Measurements from ENCODE around the gene SCMH1.
"Not testable (repeated sequence)": the region's sequence is repeated elsewhere in the genome, so short reads cannot be mapped to it uniquely, and the experiment has no call there.

SCMH1 gene

DNA sequence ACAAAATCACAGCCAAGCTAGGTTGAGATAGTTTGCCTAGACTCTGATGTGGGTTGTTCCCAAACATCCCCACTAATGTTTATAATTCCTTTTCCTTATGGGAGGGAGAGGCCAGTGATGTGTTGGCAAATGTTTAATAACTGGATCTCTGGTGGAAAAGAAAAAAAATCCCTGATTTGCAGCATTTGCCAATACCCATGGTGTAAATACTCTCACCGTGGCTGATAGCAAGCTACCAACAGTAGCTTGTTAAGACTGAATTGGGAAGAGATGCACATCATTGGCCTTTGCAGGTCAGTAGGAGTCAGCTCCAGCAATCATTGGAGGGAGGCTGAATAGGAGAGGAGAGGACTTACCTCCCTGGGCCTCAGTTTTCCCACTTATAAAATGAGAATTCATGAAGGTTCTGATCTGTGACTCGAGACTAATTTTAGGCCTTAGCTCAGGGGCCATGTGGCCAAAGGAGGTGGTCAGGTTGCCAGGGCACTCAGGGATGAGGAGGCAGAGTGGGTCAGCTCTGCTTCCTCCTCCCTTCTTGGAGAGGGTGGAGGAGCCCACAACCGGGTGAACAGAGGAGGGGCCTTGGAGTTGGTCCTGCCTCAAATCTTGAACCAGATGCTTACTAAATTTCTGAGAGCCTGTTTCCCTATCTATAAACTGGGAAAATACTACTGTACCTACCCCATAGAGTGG lies 20.0 kb upstream of the SCMH1 start:
- TF ChIP-seq Cebpa-rat (IDR thresholded peaks at IDR 0.05): no peak
- Histone ChIP-seq H3K27ac (no peak overlapping the region), H3K4me2 (no peak overlapping the region), H3K9me3 (replicated peaks in 1 of 11) (peaks cover 0 to 20% (median 12%) of the 10 kb centered on the region in 11 experiments; a peak in 13 of 22 replicates), H3K36me3 (no peaks in the 10 kb centered on the region), H3K27me3 (no peaks in the 10 kb centered on the region), H3K4me1 (peaks cover 0 to 7% (median 0%) of the 10 kb centered on the region in 10 experiments; a peak in 2 of 20 replicates), H3K9ac (no peak overlapping the region), H3K4me3 (no peak overlapping the region), H4K20me1 (no peaks in the 10 kb centered on the region)

DNA sequence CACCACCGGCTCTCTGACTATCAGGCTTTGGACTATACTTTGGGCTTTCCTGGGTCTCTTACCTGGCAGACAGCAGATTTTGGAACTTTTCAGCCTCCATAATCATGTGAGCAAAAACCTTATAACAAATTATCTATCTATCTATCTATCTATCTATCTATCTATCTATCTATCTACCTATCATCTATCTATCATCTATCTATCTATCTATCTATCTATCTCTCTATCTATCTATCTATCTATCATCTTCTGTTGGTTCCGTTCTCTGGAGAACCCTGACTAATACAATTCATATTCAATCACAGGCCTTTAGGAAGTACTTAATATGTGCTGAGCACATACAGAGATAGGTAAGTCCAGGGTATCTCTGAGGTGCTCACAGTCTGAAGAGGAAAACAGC lies 18.7 kb upstream of the SCMH1 start:
- H3K4me3 ChIP-seq: no peak overlapping the region
- H3K9ac ChIP-seq: no peak overlapping the region
- no peaks in the 10 kb centered on the region for H3K27me3 ChIP-seq
- H3K4me2 ChIP-seq: no peak overlapping the region
- TF ChIP-seq Cebpa-rat (IDR thresholded peaks at IDR 0.05): no peak
- peaks cover 0 to 7% (median 0%) of the 10 kb centered on the region in 10 experiments; a peak in 2 of 20 replicates for H3K4me1 ChIP-seq
- H4K20me1 ChIP-seq: no peaks in the 10 kb centered on the region
- no peaks in the 10 kb centered on the region; a peak in 1 of 22 replicates for H3K36me3 ChIP-seq
- H3K27ac ChIP-seq: no peak overlapping the region
- peaks cover 2 to 32% (median 24%) of the 10 kb centered on the region in 11 experiments; a peak in 21 of 22 replicates for H3K9me3 ChIP-seq (replicated peaks in 1 of 11)

DNA sequence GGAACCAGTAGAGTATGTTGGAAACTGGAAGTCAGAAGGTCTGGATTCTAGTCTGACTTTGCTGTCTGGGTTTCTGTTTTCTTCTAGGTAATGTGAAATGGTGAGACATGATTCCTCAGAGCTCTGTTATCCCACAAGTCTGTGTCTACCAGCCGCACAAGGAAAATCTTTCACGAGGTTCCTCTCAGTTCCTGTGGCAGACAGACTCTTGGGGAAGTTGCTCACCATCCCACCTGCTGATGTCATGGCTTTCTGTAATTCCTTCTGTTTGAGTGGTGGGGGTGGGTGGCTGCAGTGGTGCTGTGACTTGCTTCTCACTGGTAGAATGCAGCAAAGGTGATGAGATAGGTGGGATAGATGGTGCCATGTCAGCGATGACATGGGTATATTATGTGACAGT lies 17.1 kb upstream of the SCMH1 start:
- H3K9me3 ChIP-seq (replicated peaks in 1 of 11): peaks cover 17 to 47% (median 38%) of the 10 kb centered on the region in 11 experiments
- H3K36me3 ChIP-seq: no peaks in the 10 kb centered on the region; a peak in 1 of 22 replicates
- H3K27ac ChIP-seq: no peak overlapping the region
- no peak overlapping the region for H3K9ac ChIP-seq
- H3K4me1 ChIP-seq: peaks cover 0 to 7% (median 0%) of the 10 kb centered on the region in 10 experiments; a peak in 2 of 20 replicates
- H4K20me1 ChIP-seq: no peaks in the 10 kb centered on the region
- H3K4me2 ChIP-seq: peak overlapping the region in 2 of 11 experiments; percentile 12 to 53; a peak in 3 of 22 replicates
- H3K4me3 ChIP-seq: no peak overlapping the region
- no peak for TF ChIP-seq Cebpa-rat (IDR thresholded peaks at IDR 0.05)
- no peaks in the 10 kb centered on the region for H3K27me3 ChIP-seq

DNA sequence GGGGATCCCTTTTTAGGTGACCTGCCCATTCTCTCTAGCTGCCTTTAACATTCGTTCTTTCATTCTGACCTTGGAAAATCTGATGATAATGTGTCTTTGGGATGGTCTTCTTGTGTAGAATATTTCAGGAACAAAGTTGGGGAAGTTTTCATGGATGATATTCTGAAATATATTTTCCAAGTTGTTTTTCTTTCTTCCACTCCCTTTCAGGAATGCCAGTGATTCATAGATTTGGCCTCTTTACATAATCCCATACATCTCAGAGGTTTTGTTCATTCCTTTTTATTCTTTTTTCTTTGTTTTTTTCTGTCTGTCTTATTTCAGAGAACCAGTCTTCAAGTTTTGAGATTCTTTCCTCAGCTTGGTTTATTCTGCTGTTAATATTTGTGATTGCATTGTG lies 13.9 kb upstream of the SCMH1 start:
- Histone ChIP-seq H3K4me2 (no peak overlapping the region), H3K9me3 (replicated peaks in 1 of 11) (peaks cover 44 to 78% (median 70%) of the 10 kb centered on the region in 11 experiments), H3K27me3 (no peaks in the 10 kb centered on the region), H3K4me1 (peaks cover 0 to 7% (median 0%) of the 10 kb centered on the region in 10 experiments; a peak in 2 of 20 replicates), H3K9ac (no peak overlapping the region), H3K4me3 (no peak overlapping the region), H3K27ac (no peak overlapping the region), H3K36me3 (no peaks in the 10 kb centered on the region; a peak in 1 of 22 replicates), H4K20me1 (no peaks in the 10 kb centered on the region)
- no peak for TF ChIP-seq Cebpa-rat (IDR thresholded peaks at IDR 0.05)

DNA sequence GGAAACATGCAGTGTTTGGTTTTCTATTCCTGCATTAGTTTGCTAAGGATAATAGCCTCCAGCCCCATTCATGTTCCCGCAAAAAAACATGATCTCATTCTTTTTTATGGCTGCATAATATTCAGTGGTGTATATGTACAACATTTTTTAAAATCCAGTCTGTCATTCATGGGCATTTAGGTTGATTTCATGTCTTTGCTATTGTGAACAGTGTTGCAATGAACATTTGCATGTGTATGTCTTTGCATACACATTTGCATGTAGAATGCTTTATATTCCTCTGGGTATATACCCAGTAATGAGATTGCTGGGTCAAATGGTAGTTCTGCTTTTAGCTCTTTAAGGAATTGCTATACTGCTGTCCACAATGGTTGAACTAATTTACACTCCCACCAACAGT lies 9.0 kb upstream of the SCMH1 start:
- Histone ChIP-seq H3K4me1 (peaks cover 8 to 23% (median 12%) of the 10 kb centered on the region in 10 experiments), H3K9me3 (replicated peaks in 1 of 11) (peaks cover 31 to 58% (median 51%) of the 10 kb centered on the region in 11 experiments)
- not testable (repeated sequence) for H3K4me2 ChIP-seq, H3K27me3 ChIP-seq, H4K20me1 ChIP-seq, H3K4me3 ChIP-seq, H3K9ac ChIP-seq, H3K36me3 ChIP-seq, H3K27ac ChIP-seq

DNA sequence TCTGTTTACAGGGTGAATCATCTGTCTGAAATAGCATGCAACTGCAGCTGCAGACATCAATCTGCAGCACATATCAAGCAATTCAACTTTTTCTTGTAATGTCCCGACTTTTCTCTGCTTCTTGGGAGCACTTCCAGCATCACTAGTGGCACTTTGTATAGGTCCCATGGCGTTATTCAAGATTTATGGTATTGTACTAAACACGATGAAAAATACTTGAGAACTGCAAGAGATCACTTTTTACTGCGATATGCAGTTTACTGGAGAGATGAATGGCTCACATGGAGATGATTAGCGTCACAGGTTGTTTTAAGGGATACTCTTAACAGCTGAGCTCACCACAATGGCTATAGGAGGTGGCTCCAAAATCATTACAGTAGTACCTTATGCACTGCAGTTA lies 7.2 kb upstream of the SCMH1 start:
- TF ChIP-seq Cebpa-rat (IDR thresholded peaks at IDR 0.05): no peak
- H3K4me1 ChIP-seq: peaks cover 19 to 41% (median 30%) of the 10 kb centered on the region in 10 experiments
- H3K27me3 ChIP-seq: no peaks in the 10 kb centered on the region
- H3K27ac ChIP-seq: no peak overlapping the region
- no peaks in the 10 kb centered on the region for H4K20me1 ChIP-seq
- no peak overlapping the region for H3K4me3 ChIP-seq
- H3K9me3 ChIP-seq (replicated peaks in 1 of 11): peaks cover 15 to 42% (median 34%) of the 10 kb centered on the region in 11 experiments
- no peaks in the 10 kb centered on the region for H3K36me3 ChIP-seq
- no peak overlapping the region for H3K9ac ChIP-seq
- peak overlapping the region in 2 of 11 experiments; percentile 27 to 33; a peak in 2 of 22 replicates for H3K4me2 ChIP-seq

DNA sequence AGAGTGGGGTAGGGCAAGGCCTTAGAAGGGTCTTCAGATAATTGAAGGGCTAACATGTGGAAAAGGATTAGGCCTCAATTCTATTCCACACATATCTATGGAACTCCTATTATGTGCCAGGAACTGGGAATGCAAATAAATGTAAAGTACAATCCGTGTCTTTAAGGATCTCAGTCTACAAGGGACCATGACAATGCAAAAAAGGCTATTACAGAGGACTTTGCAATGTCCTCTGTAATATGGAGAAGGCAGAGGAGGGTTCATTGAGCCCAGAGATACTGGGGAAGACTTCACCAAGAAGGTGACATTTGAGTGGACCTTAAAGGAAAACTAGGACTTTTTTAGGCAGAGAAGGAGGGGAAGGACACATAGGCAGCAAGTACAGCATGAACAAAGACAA lies 4.5 kb upstream of the SCMH1 start:
- H3K27ac ChIP-seq: peak overlapping the region in 4 of 11 experiments; percentile 22 to 57 (median 27); a peak in 4 of 22 replicates
- H3K9me3 ChIP-seq (replicated peaks in 1 of 11): peaks cover 0 to 14% (median 9%) of the 10 kb centered on the region in 11 experiments; a peak in 18 of 22 replicates
- H3K4me1 ChIP-seq: peaks cover 33 to 61% (median 49%) of the 10 kb centered on the region in 10 experiments
- peak overlapping the region; percentile 62 to 92 (median 80); a peak in 21 of 22 replicates for H3K4me2 ChIP-seq
- H3K4me3 ChIP-seq: no peak overlapping the region
- H3K36me3 ChIP-seq: no peaks in the 10 kb centered on the region
- no peaks in the 10 kb centered on the region for H4K20me1 ChIP-seq
- no peak overlapping the region for H3K9ac ChIP-seq
- no peak for TF ChIP-seq Cebpa-rat (IDR thresholded peaks at IDR 0.05)
- no peaks in the 10 kb centered on the region for H3K27me3 ChIP-seq

DNA sequence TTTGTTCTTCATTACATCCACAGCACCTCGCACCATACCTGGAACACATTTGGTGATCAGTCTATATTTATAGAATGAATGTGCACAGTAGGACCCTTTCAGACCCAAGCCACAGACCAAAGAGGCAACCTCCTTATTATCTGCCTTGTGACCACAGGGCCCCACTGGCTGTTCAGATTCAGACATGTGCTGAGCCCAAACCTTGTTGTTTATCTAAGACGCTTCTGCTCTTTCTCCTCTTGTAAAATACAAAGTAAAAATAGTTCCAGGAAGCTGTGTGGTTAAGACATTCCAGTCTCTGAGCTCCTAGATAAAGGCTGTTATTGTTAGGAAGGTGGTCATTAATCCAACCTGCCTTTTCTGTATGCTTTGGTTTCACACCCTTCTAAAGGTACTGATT lies 3.6 kb upstream of the SCMH1 start:
- peak overlapping the region in 7 of 11 experiments; percentile 5 to 46 (median 16); a peak in 9 of 22 replicates for H3K9ac ChIP-seq
- peak overlapping the region in 1 of 10 experiments; percentile 3; a peak in 1 of 20 replicates for H3K4me3 ChIP-seq
- H3K27ac ChIP-seq: peak overlapping the region in 7 of 11 experiments; percentile 13 to 57 (median 27); a peak in 11 of 22 replicates
- peaks cover 0 to 4% (median 0%) of the 10 kb centered on the region in 11 experiments; a peak in 1 of 22 replicates for H4K20me1 ChIP-seq
- peaks cover 0 to 5% (median 0%) of the 10 kb centered on the region in 11 experiments; a peak in 3 of 22 replicates for H3K9me3 ChIP-seq (replicated peaks in 1 of 11)
- peaks cover 37 to 65% (median 52%) of the 10 kb centered on the region in 10 experiments for H3K4me1 ChIP-seq
- no peak for TF ChIP-seq Cebpa-rat (IDR thresholded peaks at IDR 0.05)
- no peaks in the 10 kb centered on the region for H3K36me3 ChIP-seq
- H3K4me2 ChIP-seq: peak overlapping the region; percentile 62 to 92 (median 80)
- H3K27me3 ChIP-seq: no peaks in the 10 kb centered on the region

DNA sequence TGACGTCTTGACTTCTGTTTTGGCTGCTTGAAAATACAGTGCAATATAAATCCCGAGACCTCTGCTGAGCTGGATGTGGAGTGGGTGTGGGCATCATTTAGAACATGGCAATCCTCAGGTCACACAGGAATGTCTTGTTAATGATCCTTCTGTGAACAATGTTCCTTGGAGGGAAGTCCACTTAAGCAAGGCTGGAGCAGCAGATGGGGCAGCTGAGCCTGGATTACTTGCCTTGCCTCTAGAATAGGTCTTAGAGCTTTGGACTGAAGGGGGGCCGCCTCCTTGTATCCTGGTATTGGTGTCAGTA lies 926 bp upstream of the SCMH1 start:
- H3K4me3 ChIP-seq: peak overlapping the region; percentile 78 to 86 (median 82); a peak in 19 of 20 replicates

More for the DNA sequence above, 926 bp upstream of the SCMH1 start:
- Histone ChIP-seq H3K36me3 (peaks cover 0 to 1% (median 0%) of the 10 kb centered on the region in 11 experiments; a peak in 2 of 22 replicates), H3K4me2 (peak overlapping the region; percentile 83 to 96 (median 89)), H3K9me3 (replicated peaks in 1 of 11) (no peaks in the 10 kb centered on the region), H3K9ac (peak overlapping the region; percentile 93 to 97 (median 95); a peak in 21 of 22 replicates), H3K27ac (peak overlapping the region in 10 of 11 experiments; percentile 91 to 98 (median 96); a peak in 19 of 22 replicates), H3K27me3 (no peaks in the 10 kb centered on the region), H3K4me1 (peaks cover 62 to 81% (median 76%) of the 10 kb centered on the region in 10 experiments), H4K20me1 (peaks cover 0 to 30% (median 7%) of the 10 kb centered on the region in 11 experiments; a peak in 10 of 22 replicates)
- TF ChIP-seq Cebpa-rat (IDR thresholded peaks at IDR 0.05): no peak
